Ramos (cell line): ENCODE results near the gene HMX2.

Source experiments
- in situ Hi-C: fragments of 300-500 bp; cut with MboI; formaldehyde crosslinking; loops from one replicate; pipeline ENCODE4 v1.14.3; 2022; ENCODE audit warnings: low sequenced_read_pairs; ENCODE audit not compliant: unreplicated experiment

The HMX2 gene

DNA sequence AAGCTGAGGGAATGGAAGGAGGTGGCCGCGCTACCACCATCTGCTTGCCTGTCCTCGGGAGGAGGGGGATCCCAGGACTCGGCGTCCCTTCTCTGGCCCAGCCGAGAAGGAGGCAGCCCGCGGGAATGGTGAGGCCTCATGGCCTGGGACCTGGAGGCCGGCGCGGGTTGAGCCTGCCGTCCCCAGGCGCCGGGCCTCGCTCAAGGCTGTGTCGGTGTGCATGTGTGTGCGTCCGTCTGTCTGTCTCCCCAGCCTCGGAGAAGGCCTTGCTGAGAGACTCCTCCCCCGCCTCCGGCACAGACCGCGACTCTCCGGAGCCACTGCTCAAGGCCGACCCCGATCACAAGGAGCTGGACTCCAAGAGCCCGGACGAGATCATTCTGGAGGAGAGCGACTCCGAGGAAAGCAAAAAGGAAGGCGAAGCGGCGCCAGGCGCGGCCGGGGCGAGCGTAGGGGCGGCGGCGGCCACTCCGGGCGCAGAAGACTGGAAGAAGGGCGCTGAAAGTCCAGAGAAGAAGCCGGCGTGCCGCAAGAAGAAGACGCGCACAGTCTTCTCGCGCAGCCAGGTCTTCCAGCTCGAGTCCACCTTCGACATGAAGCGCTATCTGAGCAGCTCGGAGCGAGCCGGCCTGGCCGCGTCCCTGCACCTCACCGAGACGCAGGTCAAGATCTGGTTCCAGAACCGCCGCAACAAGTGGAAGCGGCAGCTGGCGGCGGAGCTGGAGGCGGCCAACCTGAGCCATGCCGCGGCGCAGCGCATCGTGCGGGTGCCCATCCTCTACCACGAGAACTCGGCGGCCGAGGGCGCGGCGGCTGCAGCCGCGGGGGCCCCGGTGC, 10.9 kb upstream of the HMX2 start:
- in situ Hi-C loops = no loop called here

- in situ Hi-C loops = no loop called here
Measured at GRCh38 chr10:123139165-123139520, 8.8 kb upstream of the HMX2 start.

GRCh38 chr10:123139521-123140163, 8.3 kb upstream of the HMX2 start:
- in situ Hi-C loops = no loop called here

- in situ Hi-C loops = no loop called here
Measured at GRCh38 chr10:123140164-123140982, 7.6 kb upstream of the HMX2 start.

GRCh38 chr10:123140983-123141390, 6.9 kb upstream of the HMX2 start:
- in situ Hi-C loops = no loop called here

GRCh38 chr10:123141791-123142700, 5.9 kb upstream of the HMX2 start:
- in situ Hi-C loops = no loop called here

DNA sequence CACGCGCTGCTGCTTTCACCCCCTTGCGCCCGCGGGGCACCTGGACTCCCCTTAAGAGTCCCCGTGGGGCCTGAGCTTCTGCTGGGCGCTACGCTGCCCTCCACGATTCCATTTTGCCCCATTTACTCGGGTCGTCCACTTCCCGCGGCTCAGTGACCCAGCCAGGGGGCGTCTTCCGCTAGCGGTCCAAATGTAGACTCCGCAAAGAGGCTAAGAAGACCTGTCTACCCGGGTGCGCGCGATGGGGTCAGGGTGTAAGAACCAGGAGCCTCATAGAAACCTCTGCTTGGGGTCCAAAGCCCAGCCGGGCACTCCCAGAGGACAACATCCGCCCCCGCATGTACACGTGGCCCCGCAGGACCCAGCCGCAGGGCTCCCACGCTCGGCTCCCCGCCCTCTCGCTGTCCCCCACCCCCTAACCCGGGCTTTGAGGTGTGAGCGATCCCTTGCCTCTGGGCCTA, 5.2 kb upstream of the HMX2 start:
- in situ Hi-C loops = no loop called here

- in situ Hi-C loops = no loop called here
Measured at GRCh38 chr10:123143162-123143824, 4.6 kb upstream of the HMX2 start.

DNA sequence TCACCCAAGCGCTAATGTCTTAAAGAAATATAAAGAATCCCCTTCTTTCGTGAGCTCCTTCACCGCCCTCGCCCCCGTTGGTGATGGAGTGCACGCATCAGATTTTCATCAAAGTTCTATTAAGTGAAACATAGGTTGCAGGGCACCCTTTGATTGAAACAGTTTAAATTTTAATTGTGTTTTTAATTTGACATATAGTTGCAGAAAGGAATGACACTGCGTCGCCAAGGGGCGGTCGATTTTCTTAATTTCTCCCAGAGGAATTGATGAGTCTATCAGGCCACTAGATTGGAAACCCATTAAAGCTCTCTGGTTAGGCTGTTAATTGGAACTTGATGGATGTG, 4.1 kb upstream of the HMX2 start:
- in situ Hi-C loops = no loop called here

- in situ Hi-C loops = no loop called here
Measured at GRCh38 chr10:123144697-123145541, 3.0 kb upstream of the HMX2 start.

GRCh38 chr10:123145542-123146012, 2.4 kb upstream of the HMX2 start:
- in situ Hi-C loops = no loop called here

DNA sequence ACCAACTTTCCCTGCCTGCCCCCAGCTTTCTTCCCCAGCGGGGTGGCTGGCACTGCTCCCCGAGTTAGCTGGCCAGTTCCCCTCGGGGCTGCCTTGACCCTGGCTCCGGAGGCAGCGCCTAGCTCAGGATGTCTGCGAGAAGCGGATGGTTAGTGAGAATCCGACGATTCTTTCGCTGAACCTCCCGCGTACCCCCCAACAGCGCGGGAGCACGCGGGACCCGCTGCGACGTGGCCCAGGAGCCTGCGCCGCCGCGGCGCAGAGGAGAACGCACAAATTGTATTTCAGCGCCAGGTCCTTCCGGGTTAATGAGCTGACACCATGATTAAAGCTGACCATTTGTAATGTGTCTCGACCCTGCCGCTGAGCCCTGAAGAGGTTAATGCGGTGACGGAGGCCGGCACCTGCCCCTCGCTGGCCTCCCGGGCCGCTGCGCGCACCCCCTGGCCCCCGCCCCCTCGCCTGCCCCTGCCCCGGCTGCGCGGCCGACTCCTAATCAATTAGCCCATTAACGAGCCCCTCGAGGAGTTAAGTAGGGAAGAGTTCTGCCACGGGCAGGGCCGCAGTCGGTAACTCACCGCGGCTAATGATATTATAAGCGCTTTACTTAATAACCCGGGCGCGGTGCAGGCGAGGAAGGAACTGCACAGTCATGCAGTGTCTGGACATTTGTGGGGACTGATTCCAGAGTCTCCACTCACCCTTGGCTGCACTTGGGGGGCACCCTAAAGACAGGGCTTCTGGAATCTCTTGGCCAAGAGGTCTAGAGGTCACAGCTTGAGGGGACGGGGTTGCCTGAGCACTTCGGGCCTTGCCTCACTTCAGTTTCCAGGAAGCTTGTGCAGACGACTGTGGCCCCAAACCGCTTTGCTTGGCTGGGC, 1.7 kb upstream of the HMX2 start:
- in situ Hi-C loops = no loop called here

DNA sequence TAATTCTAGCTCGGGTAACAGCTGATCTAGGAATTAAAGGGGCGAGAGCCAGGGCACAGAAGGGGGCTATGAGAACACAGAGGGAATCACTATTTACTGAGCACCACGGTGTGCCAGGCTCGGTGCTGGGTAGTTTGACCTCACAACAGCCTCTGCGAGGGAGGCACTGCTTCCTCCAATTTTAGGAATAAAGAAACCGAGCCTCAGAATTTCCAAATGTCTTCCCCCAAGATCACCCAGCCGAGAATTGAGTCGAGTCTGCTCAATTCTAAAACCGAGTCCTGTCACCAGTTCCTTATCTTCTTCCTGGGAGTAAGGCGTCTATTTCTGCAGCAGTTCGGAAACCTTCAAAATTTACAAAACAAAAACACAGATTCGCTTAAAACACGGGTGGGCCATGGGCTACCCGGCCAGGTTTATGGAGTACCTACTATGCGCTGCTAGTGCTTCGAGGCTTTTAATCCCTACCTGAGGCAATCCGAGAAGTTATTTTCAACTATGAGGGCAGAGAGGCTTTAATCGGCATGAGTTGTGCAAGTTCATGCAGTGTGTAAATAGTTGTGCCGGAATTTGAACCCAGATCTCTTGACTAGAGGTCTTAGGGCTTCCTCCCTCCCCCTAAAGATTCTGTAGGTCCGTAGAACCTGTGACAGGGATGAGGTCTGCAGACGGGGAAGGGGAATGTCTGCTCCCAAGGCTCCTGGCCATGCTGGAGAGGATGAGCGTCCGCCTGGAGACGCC, 872 bp upstream of the HMX2 start:
- in situ Hi-C loops = no loop called here

GRCh38 chr10:123148414-123149161, 652 bp downstream of the HMX2 start:
- in situ Hi-C loops = no loop called here

- in situ Hi-C loops = no loop called here
Measured at GRCh38 chr10:123149162-123149567, 1.2 kb downstream of the HMX2 start.

DNA sequence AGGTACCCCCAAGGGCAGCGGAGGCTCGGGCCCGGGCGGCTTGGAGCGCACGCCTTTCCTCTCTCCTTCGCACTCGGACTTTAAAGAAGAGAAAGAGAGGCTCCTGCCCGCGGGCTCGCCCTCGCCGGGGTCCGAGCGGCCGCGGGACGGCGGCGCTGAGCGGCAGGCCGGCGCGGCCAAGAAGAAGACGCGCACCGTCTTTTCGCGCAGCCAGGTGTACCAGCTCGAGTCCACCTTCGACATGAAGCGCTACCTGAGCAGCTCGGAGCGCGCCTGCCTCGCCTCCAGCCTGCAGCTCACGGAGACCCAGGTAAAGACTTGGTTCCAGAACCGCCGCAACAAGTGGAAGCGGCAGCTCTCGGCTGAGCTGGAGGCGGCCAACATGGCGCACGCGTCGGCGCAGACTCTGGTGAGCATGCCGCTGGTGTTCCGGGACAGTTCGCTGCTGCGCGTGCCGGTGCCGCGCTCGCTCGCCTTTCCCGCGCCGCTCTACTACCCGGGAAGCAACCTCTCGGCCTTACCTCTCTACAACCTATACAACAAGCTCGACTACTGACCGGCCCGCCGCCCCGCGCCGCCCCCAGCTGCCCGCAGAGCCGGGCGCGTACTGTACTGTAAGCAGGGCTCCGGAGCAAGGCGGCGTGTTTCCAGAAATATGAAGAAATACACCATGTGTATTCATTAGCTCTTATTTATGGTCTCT, 1.8 kb downstream of the HMX2 start:
- in situ Hi-C loops = no loop called here
